Measurements from ENCODE around the gene UTP3. TPM values are rescaled to one million over a fixed set of nuclear protein-coding genes. Genes with fewer than 3 reads are reported as not detected.
"Not testable (repeated sequence)": the region's sequence is repeated elsewhere in the genome, so short reads cannot be mapped to it uniquely, and the experiment has no call there.

The UTP3 gene
- total RNA-seq, 1 donor from 2014 or later: 46.3 TPM

DNA sequence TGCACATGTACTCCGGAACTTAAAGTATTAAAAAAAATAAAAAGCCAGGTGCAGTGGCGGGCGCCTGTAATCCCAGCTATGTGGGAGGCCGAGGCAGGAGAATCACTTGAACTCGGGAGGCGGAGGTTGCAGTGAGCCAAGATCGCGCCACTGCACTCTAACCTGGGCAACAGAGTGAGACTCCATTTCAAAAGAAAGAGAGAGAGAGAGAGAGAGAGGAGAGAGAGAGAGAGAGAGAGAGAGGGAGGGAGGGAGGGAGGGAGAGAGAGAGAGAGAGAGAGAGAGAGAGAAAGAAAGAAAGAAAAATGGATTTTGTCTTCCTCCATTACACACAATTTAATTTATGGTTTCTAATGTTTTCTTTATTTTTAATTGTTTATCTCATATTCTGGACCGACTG, 44.5 kb downstream of the UTP3 start:
- H3K4me1 Mint-ChIP-seq (ENCODE audit: low read depth): peaks cover 40% of the 10 kb centered on the region
- not testable (repeated sequence) for DNase-seq (ENCODE audit: low spot score); H3K36me3 Mint-ChIP-seq (ENCODE audit: low read depth); H3K27ac Mint-ChIP-seq; H3K27me3 Mint-ChIP-seq (ENCODE audit: low read depth); H3K9me3 Mint-ChIP-seq; H3K4me3 Mint-ChIP-seq (ENCODE audit: low read depth)
- intact Hi-C loops (cut with micrococcal nuclease): loop anchor here (10.0 kb wide), 3 partner anchors 108 to 272 kb away; partner anchors contain the start of genes ENAM and MOB1B

DNA sequence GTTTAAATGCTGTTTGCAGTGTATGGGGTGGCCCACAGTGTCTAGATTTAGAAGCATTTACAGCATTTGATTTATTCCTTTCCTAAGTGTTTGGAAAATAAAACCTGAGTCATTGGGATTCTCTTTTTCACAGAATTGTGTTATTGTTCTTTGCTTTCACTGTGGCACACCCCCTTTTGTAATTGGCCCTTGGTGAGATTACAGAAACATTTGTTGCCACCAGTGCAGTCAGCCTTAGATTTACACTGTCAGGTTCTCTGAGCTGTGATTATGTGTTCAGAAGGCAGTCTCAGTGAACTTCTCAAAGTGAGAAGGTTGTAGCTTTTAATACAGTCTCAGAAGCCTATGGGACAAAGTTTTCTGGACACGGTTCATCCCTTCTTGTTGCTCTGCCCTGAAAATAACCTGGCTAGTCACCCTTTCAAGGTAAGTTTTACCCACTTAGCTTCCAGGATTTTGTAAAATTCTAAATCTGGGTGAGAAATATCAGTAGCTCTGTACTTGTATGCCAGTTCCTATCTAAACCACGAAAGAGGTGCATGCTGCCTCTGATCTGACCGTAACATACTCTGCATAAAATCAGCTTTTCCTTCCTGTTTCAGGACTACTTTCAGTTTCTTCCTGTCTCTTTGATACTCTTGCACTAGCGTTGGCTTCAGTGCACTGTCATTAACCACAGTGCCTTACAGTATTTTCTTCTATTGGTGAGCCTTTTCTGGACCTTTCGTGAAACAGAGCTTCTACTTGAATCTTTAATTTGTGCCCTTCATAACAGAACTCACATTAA, 46.0 kb downstream of the UTP3 start:
- peaks cover 40% of the 10 kb centered on the region for H3K4me1 Mint-ChIP-seq (ENCODE audit: low read depth)
- peak; percentile 41 for DNase-seq (ENCODE audit: low spot score)
- peak overlapping the region; percentile 79 for H3K27ac Mint-ChIP-seq
- intact Hi-C loops (cut with micrococcal nuclease): loop anchor here (1.0 to 10.0 kb wide), 6 partner anchors 29 to 270 kb away; partner anchors contain the start of genes ENAM, MOB1B and UTP3
- no peaks in the 10 kb centered on the region for H3K9me3 Mint-ChIP-seq
- H3K27me3 Mint-ChIP-seq (ENCODE audit: low read depth): no peaks in the 10 kb centered on the region
- H3K36me3 Mint-ChIP-seq (ENCODE audit: low read depth): no peaks in the 10 kb centered on the region
- peak overlapping the region; percentile 74 for H3K4me3 Mint-ChIP-seq (ENCODE audit: low read depth)

DNA sequence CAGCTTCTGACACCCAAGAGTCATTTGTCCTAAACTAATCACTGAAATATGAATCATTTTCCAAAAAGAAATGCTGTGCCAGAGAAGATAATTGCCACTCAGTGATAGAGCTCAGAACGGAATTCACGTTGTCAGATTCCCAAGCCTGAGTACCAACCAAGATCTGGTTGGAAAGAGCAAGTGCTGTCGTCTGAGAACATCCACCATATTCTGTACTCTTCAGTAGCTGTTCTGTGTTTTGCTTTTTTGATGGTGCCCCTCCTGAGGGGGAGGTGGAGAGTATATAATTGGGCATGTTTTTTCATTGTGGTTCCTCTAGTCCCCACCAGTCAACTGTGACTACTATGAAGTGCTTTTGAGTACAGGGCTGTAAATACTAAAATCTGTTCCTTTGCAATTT, 46.6 kb downstream of the UTP3 start:
- Mint-ChIP-seq H3K4me1 (ENCODE audit: low read depth) (peaks cover 40% of the 10 kb centered on the region), H3K4me3 (ENCODE audit: low read depth) (peak overlapping the region; percentile 74), H3K27me3 (ENCODE audit: low read depth) (no peaks in the 10 kb centered on the region), H3K9me3 (no peaks in the 10 kb centered on the region), H3K36me3 (ENCODE audit: low read depth) (no peaks in the 10 kb centered on the region), H3K27ac (peak overlapping the region; percentile 79)
- no peak for DNase-seq (ENCODE audit: low spot score)
- intact Hi-C loops (cut with micrococcal nuclease): loop anchor here (1.0 to 10.0 kb wide), 7 partner anchors 30 to 270 kb away; partner anchors contain the start of genes ENAM, GRSF1, MOB1B and UTP3

DNA sequence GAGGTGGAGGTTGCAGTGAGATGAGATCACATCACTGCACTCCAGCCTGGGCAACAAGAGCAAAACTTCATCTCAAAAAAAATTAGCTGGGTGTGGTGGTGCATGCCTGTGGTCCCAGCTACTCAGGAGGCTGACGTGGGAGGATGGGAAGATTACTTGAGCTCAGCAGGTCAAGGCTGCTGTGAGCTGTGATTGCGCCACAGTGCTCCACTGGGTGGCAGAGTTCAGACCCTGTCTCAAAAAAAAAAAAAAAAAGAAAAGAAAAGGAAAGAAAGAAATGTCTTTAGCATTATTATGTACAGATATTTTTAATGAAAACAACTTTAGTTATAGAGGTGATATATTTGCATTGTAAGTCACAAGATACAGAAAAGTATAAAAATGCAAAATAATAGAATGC, 47.6 kb downstream of the UTP3 start:
- DNase-seq (ENCODE audit: low spot score): peak; percentile 20
- H3K27me3 Mint-ChIP-seq (ENCODE audit: low read depth); H3K36me3 Mint-ChIP-seq (ENCODE audit: low read depth); H3K9me3 Mint-ChIP-seq; H3K4me3 Mint-ChIP-seq (ENCODE audit: low read depth): not testable (repeated sequence)
- Mint-ChIP-seq H3K27ac (peak overlapping the region; percentile 16), H3K4me1 (ENCODE audit: low read depth) (peaks cover 42% of the 10 kb centered on the region)
- intact Hi-C loops (cut with micrococcal nuclease): loop anchor here (2.0 to 10.0 kb wide), 6 partner anchors 47 to 269 kb away; partner anchors contain the start of genes ENAM, GRSF1, MOB1B and UTP3

DNA sequence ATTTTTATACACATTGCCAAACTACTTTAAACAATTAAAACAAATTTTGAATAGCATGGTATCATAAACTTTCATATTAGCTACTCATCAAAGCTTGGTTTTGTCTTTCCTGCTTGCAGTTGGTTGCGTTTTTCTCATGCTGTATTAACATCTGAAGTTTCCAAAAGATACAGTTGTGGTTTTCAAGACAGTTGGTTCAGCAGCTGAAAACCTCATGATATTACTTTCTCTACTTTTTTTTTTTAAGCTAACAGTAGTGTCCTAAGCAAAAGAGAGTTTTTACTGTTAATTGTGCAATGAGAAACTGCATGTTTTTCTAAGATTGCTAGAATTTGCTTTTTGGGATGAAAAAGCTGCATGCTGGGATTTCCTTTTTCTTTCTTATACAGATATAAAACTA, 48.7 kb downstream of the UTP3 start:
- DNase-seq (ENCODE audit: low spot score): no peak
- Mint-ChIP-seq H3K9me3 (no peaks in the 10 kb centered on the region), H3K4me1 (ENCODE audit: low read depth) (peaks cover 42% of the 10 kb centered on the region), H3K27me3 (ENCODE audit: low read depth) (peaks cover 3% of the 10 kb centered on the region), H3K27ac (peak overlapping the region; percentile 55), H3K36me3 (ENCODE audit: low read depth) (no peaks in the 10 kb centered on the region), H3K4me3 (ENCODE audit: low read depth) (no peak overlapping the region)
- intact Hi-C loops (cut with micrococcal nuclease): loop anchor here (5.0 to 10.0 kb wide), 4 partner anchors 100 to 268 kb away; partner anchors contain the start of genes ENAM, GRSF1 and MOB1B

DNA sequence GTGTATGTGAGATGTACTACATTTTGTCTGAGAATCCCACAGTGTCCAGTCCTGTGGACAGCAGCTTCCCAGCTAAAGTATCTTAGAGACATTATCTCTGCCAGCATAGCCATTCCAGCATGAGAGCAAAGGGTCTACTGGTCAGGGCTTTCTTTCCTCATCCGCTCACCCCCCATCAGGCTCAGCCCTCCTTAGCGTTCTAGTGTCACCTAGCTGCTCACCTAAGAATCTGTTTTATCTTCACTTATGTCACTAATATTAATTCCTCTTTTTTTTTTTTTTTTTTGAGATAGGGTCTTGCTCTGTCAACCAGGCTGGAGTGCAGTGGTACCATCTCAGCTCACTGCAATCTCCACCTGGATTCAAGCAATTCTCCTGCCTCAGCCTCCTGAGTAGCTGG, 49.1 kb downstream of the UTP3 start:
- H3K4me3 Mint-ChIP-seq (ENCODE audit: low read depth): no peak overlapping the region
- peak overlapping the region; percentile 53 for H3K27ac Mint-ChIP-seq
- no peaks in the 10 kb centered on the region for H3K36me3 Mint-ChIP-seq (ENCODE audit: low read depth)
- peaks cover 40% of the 10 kb centered on the region for H3K4me1 Mint-ChIP-seq (ENCODE audit: low read depth)
- no peak for DNase-seq (ENCODE audit: low spot score)
- H3K27me3 Mint-ChIP-seq (ENCODE audit: low read depth): peaks cover 3% of the 10 kb centered on the region
- H3K9me3 Mint-ChIP-seq: no peaks in the 10 kb centered on the region
- intact Hi-C loops (cut with micrococcal nuclease): loop anchor here (5.0 to 10.0 kb wide), 4 partner anchors 100 to 267 kb away; partner anchors contain the start of genes ENAM, GRSF1 and MOB1B

DNA sequence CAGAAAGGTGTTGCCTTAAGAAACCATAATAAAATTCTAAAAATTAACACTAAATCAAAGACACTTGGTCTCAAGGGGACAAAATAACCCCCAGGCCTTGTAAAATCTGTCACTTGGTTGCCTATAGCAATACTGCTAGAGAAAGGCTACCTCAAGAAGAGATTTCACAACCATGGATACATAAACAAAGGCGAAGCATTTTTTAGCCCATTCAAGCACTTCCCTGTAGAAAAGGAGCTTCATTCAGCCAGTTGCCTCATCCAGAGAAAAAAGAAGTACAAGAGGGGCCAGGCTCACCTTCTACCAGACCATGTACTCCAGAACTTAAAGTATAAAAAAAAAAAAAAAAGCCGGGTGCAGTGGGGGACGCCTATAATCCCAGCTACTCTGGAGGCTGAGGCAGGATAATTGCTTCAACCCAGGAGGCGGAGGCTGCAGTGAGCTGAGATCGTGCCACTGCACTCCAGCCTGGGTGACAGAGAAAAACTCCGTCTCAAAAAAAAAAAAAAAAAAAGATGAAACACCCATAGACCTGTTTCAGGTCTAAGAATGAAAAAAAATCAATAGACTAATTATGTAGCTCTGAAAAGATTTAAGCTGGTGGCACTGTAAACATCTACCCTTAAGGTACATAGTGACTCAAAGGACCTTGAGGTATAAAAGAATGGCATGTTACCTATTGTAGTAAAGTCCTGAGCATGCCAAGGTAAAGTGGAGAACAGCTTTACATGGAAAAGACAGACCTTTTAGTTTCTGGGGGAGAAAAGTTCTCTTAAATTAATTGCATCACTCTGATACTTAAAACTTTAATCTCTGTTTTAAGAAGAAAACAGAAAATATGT, 51.4 kb downstream of the UTP3 start:
- intact Hi-C loops (cut with micrococcal nuclease): loop anchor here (5.0 to 10.0 kb wide), 4 partner anchors 98 to 265 kb away; partner anchors contain the start of genes ENAM, GRSF1 and MOB1B
- H3K4me1 Mint-ChIP-seq (ENCODE audit: low read depth): peaks cover 31% of the 10 kb centered on the region
- H3K9me3 Mint-ChIP-seq: no peaks in the 10 kb centered on the region
- no peak overlapping the region for H3K27ac Mint-ChIP-seq
- no peak overlapping the region for H3K4me3 Mint-ChIP-seq (ENCODE audit: low read depth)
- no peak for DNase-seq (ENCODE audit: low spot score)
- H3K27me3 Mint-ChIP-seq (ENCODE audit: low read depth): peaks cover 3% of the 10 kb centered on the region
- H3K36me3 Mint-ChIP-seq (ENCODE audit: low read depth): no peaks in the 10 kb centered on the region

Other genes with a start within 250 kb of the UTP3 start
- not detected in 2 replicates for gene MUC7, start 216.3 kb upstream of the UTP3 start, total RNA-seq
- not detected in 2 replicates for gene AMTN, start 170.0 kb upstream of the UTP3 start, total RNA-seq
- not detected in 2 replicates for gene AMBN, start 96.3 kb upstream of the UTP3 start, total RNA-seq
- not detected in 2 replicates for gene ENAM, start 59.8 kb upstream of the UTP3 start, total RNA-seq
- not detected in 2 replicates for gene JCHAIN, start 22.0 kb upstream of the UTP3 start, total RNA-seq
- gene RUFY3, start 33.4 kb downstream of the UTP3 start, total RNA-seq: 20.5 and 22.3 TPM in 2 replicates
- 120 and 121 TPM in 2 replicates for gene GRSF1, start 151.4 kb downstream of the UTP3 start, total RNA-seq
- gene MOB1B, start 213.8 kb downstream of the UTP3 start, total RNA-seq: 27.0 and 28.1 TPM in 2 replicates

Data from activated T-helper 2 cell treated with anti-CD3 and anti-CD28 coated beads, Interferon-gamma antibody, Interleukin-2, Interleukin-4, amounts not matched to agents 10 μg/mL and 5 μg/mL and 100 μg/mL, durations not matched to agents 14 hours and 24 hours and 36 hours (primary cell).